ENCODE measurements around the gene MPP3.

DNA sequence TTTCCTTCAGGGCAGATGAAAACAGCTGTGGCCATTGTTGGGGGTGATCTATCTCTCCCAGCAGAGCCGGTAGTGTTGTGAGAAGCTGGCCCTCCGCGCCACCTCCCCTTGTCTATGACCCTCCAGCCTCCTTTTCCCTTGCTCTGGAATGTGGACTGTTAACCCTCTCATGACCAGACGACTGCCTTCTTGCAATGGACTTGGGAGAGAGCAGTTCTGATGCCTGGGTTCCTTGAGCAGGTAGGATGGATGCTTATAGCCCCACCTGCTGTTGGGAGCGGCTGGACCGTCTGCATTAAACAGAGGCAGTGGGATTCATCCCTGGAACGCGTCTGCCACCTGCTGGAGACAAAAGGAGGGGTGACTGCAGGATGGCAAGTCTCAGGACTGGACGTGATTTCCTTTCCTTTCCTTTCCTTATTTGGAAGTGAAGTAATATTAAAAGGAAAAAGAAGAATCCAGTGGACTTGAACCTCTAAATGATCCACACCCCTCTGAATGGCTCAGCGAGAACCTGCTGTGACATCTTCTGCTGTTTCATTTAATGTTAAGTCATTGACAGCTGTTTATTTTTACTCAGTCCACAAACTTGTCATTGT lies 72.6 kb downstream of the MPP3 start:
- TF ChIP-seq EZH2 (IDR thresholded peaks at IDR 0.05) = no peak
- TF ChIP-seq, protein P1, sequence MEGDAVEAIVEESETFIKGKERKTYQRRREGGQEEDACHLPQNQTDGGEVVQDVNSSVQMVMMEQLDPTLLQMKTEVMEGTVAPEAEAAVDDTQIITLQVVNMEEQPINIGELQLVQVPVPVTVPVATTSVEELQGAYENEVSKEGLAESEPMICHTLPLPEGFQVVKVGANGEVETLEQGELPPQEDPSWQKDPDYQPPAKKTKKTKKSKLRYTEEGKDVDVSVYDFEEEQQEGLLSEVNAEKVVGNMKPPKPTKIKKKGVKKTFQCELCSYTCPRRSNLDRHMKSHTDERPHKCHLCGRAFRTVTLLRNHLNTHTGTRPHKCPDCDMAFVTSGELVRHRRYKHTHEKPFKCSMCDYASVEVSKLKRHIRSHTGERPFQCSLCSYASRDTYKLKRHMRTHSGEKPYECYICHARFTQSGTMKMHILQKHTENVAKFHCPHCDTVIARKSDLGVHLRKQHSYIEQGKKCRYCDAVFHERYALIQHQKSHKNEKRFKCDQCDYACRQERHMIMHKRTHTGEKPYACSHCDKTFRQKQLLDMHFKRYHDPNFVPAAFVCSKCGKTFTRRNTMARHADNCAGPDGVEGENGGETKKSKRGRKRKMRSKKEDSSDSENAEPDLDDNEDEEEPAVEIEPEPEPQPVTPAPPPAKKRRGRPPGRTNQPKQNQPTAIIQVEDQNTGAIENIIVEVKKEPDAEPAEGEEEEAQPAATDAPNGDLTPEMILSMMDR (IDR thresholded peaks at IDR 0.05) = peak; percentile 100

Measured in neural progenitor cell (in vitro differentiated cells).